ENCODE data around the gene TBC1D22A. TPM values are rescaled to one million over a fixed set of nuclear protein-coding genes. Genes with fewer than 3 reads are reported as not detected.

Gene TBC1D22A
- polyA plus RNA-seq, 4 donors = 17.7 to 26.4 (median 21.0) TPM

DNA sequence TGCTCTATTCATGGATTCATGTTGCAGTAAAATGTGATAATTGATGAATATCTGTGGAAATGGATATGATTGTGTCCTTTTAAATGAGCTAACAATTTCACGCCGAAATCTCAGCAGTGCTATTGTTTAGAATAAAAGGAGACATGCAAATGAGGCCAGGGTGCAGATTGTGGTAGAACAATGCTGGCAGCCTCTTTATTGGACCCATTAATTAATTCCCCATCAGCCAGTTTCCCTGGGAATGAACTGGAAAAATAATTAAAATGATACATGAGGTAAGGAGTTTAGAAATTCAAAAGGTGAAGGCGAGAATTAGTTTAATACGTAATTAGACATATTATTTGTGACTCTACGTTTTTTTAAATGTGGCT, 306.2 kb downstream of the TBC1D22A start:
- no peaks in the 10 kb centered on the region for H3K4me1 ChIP-seq (ENCODE audit: control insufficient read depth in 3 of 3, insufficient read depth in 2 of 3, low read depth in 1 of 3, low read length in 2 of 3)
- no peak for DNase-seq
- FAIRE-seq = no peak
- H3K27me3 ChIP-seq (ENCODE audit: control insufficient read depth in 3 of 3, insufficient read depth in 3 of 3, low read length in 3 of 3) = no peaks in the 10 kb centered on the region
- H3K9me3 ChIP-seq (ENCODE audit: control insufficient read depth in 2 of 2, insufficient read depth in 1 of 2, low read depth in 1 of 2, low read length in 1 of 2) = no peaks in the 10 kb centered on the region
- H3K27ac ChIP-seq (ENCODE audit: low read depth in 1 of 3, low read length in 2 of 3) = no peak overlapping the region
- 93 to 99% (median 98%) methylated on average over 5 of the region's 5 CpGs for WGBS, 3 donors
- H3K36me3 ChIP-seq (ENCODE audit: control insufficient read depth in 3 of 3, insufficient read depth in 2 of 3, low read depth in 1 of 3, low read length in 3 of 3) = peaks cover 0 to 5% (median 0%) of the 10 kb centered on the region in 3 donors
- H3K4me3 ChIP-seq (ENCODE audit: low read depth in 1 of 3, low read length in 3 of 3) = no peak overlapping the region

DNA sequence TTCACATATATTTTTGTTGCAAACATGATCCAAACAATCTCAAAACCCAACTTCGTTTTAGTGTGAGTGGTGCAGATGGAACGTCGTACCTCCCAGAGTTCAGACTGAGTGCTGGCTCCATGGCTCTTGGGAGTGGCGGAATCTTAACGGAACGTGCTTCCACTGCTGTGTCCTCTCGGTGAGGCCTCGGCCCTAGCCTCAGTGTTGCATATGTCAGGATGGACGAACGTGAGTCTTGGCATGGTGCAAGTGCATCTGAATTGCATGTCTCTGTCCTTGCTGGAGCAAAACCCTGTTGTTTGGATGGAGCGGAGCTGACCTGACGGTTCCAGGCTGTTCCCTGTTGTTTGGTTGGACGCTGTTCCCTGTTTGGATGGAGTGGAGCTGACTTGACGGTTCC, 306.8 kb downstream of the TBC1D22A start:
- no peak for FAIRE-seq
- 91 to 97% (median 97%) methylated on average over 14 of the region's 14 CpGs for WGBS, 3 donors

DNA sequence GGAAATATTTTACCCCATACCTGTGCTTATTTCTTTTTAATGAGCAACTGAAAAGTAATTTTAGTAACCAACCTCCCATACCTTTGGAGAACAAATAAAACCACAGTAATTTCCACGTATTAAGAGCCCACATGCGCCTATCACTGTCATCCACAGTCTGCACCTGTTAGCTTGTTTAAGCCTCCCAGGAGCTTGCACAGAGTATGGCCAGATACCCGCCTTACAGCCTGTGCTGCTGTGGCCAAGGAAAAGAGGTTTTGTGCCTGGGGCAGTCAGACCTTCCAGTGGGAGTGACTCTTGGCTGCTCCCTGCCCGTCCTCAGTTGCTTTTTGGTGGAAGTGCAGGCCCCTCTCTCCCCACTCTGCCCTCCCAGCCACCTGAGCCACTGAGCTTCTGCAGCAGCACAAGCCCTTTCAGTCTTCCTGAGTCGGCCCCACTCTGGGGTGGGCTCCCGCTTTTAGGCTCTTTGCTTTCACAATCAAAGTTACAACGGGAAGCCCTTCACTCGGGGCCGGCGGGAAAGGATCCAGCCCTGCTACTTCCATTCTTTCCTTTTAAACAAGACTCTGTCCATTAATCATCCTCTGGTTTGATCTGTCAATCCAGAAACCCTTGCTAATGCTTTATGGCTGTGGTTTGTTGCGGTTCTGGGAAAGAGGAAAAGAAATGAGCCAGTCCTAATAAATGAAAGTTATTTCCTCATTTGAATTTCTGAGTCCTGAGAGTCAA, 308.8 kb downstream of the TBC1D22A start:
- Histone ChIP-seq H3K36me3 (ENCODE audit: control insufficient read depth in 3 of 3, insufficient read depth in 2 of 3, low read depth in 1 of 3, low read length in 3 of 3) (peaks cover 0 to 8% (median 3%) of the 10 kb centered on the region in 3 donors), H3K27ac (ENCODE audit: low read depth in 1 of 3, low read length in 2 of 3) (no peak overlapping the region), H3K9me3 (ENCODE audit: control insufficient read depth in 2 of 2, insufficient read depth in 1 of 2, low read depth in 1 of 2, low read length in 1 of 2) (peaks cover 0 to 8% of the 10 kb centered on the region in 2 donors), H3K4me1 (ENCODE audit: control insufficient read depth in 3 of 3, insufficient read depth in 2 of 3, low read depth in 1 of 3, low read length in 2 of 3) (no peaks in the 10 kb centered on the region), H3K27me3 (ENCODE audit: control insufficient read depth in 3 of 3, insufficient read depth in 3 of 3, low read length in 3 of 3) (no peaks in the 10 kb centered on the region), H3K4me3 (ENCODE audit: low read depth in 1 of 3, low read length in 3 of 3) (no peak overlapping the region)
- FAIRE-seq (no peak), DNase-seq (no peak)
- WGBS, 3 donors = 69 to 86% (median 79%) methylated on average over 11 of the region's 11 CpGs

More for the DNA sequence above, 306.8 kb downstream of the TBC1D22A start:
- Histone ChIP-seq H3K36me3 (ENCODE audit: control insufficient read depth in 3 of 3, insufficient read depth in 2 of 3, low read depth in 1 of 3, low read length in 3 of 3) (peaks cover 0 to 8% (median 0%) of the 10 kb centered on the region in 3 donors), H3K9me3 (ENCODE audit: control insufficient read depth in 2 of 2, insufficient read depth in 1 of 2, low read depth in 1 of 2, low read length in 1 of 2) (peaks cover 0 to 2% of the 10 kb centered on the region in 2 donors), H3K4me3 (ENCODE audit: low read depth in 1 of 3, low read length in 3 of 3) (no peak overlapping the region), H3K27me3 (ENCODE audit: control insufficient read depth in 3 of 3, insufficient read depth in 3 of 3, low read length in 3 of 3) (no peaks in the 10 kb centered on the region), H3K4me1 (ENCODE audit: control insufficient read depth in 3 of 3, insufficient read depth in 2 of 3, low read depth in 1 of 3, low read length in 2 of 3) (no peaks in the 10 kb centered on the region), H3K27ac (ENCODE audit: low read depth in 1 of 3, low read length in 2 of 3) (no peak overlapping the region)
- no peak for DNase-seq

DNA sequence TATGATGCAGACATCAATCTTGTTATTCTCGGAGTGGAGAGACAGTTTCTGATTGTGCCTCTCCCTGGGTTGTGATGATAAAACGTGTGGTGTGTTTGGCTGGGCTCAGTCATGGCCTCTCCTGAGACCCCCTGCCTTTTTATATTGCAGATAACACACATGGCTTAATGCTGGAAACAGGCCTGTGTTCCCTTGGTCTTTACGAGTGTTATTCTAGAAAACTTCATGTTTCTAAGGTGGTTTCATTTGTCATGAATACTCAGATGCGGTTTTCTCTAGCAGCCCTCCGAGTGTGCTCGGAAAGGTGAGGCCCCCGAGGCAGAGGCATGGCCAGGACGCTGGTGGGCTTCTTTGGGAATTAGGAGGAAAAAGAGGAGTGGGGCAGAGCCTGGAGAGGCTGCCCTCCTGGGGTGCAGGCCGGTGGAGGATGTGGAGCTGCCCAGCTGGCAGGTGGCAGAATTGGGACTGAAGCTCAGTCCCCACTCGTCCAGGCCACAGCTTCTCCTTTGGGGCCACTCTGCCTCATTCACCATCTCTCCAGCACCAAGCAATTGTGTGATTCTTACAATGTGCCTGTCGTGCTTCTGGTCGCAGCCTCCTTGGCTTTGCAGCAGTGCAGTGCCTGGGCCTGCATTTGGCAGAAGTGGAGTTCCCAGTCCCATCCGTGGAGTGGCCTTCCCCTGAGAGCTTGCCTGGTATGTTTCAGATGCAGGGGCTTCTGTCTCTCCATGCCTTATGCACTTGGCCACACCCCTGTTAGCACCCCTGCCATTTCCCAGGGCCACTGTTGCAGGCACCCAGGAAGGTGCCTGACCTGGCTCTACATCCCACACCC, 309.6 kb downstream of the TBC1D22A start:
- H3K36me3 ChIP-seq (ENCODE audit: control insufficient read depth in 3 of 3, insufficient read depth in 2 of 3, low read depth in 1 of 3, low read length in 3 of 3) = peaks cover 0 to 8% (median 3%) of the 10 kb centered on the region in 3 donors
- H3K27me3 ChIP-seq (ENCODE audit: control insufficient read depth in 3 of 3, insufficient read depth in 3 of 3, low read length in 3 of 3) = no peaks in the 10 kb centered on the region
- no peak overlapping the region for H3K4me3 ChIP-seq (ENCODE audit: low read depth in 1 of 3, low read length in 3 of 3)
- H3K9me3 ChIP-seq (ENCODE audit: control insufficient read depth in 2 of 2, insufficient read depth in 1 of 2, low read depth in 1 of 2, low read length in 1 of 2) = peaks cover 0 to 8% of the 10 kb centered on the region in 2 donors
- no peak for FAIRE-seq
- no peak for DNase-seq
- no peaks in the 10 kb centered on the region for H3K4me1 ChIP-seq (ENCODE audit: control insufficient read depth in 3 of 3, insufficient read depth in 2 of 3, low read depth in 1 of 3, low read length in 2 of 3)
- 81 to 89% (median 86%) methylated on average over 13 of the region's 13 CpGs for WGBS, 3 donors
- no peak overlapping the region for H3K27ac ChIP-seq (ENCODE audit: low read depth in 1 of 3, low read length in 2 of 3)

DNA sequence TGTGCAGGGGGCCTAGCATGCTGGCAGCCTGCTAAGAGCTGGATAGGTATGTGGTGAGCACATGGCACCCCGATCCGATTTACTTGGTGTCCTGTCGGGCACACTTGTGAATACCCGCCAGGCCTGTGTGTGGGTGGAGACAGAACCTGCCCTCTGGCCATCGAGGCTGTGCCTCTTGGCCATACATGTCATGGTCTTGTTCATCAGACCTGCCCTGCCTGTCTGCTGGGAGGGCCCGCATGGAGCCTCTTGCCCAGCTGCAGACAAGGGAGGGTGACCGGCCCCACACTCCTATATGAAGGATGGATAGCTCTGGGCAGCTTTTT, 310.2 kb downstream of the TBC1D22A start:
- FAIRE-seq = no peak

DNA sequence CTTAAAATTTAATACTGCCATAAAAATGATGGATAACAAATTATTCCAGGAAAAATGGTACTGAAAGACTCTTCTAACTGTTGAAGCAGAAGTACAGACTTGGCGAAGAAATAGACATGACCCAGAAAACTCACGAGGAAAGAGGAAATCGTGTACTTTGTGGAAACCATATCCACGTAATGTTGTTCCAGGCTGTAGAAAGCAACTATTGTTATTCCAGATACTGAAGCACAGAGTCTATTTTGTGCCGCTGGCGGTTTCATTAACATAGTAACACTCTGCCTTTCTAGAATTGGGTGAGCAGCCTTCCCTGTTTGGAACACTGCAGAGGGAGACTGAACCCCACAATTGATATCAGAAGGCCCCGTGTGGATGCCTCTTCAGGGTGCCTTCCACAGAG, 310.6 kb downstream of the TBC1D22A start:
- Histone ChIP-seq H3K27ac (ENCODE audit: low read depth in 1 of 3, low read length in 2 of 3) (no peak overlapping the region), H3K36me3 (ENCODE audit: control insufficient read depth in 3 of 3, insufficient read depth in 2 of 3, low read depth in 1 of 3, low read length in 3 of 3) (peaks cover 0 to 8% (median 3%) of the 10 kb centered on the region in 3 donors), H3K4me3 (ENCODE audit: low read depth in 1 of 3, low read length in 3 of 3) (no peak overlapping the region), H3K9me3 (ENCODE audit: control insufficient read depth in 2 of 2, insufficient read depth in 1 of 2, low read depth in 1 of 2, low read length in 1 of 2) (peaks cover 0 to 13% of the 10 kb centered on the region in 2 donors), H3K27me3 (ENCODE audit: control insufficient read depth in 3 of 3, insufficient read depth in 3 of 3, low read length in 3 of 3) (no peaks in the 10 kb centered on the region), H3K4me1 (ENCODE audit: control insufficient read depth in 3 of 3, insufficient read depth in 2 of 3, low read depth in 1 of 3, low read length in 2 of 3) (no peaks in the 10 kb centered on the region)
- WGBS, 3 donors = 92 to 97% (median 93%) methylated on average over 7 of the region's 7 CpGs
- FAIRE-seq (no peak), DNase-seq (no peak)

More for the DNA sequence above, 310.2 kb downstream of the TBC1D22A start:
- no peak overlapping the region for H3K27ac ChIP-seq (ENCODE audit: low read depth in 1 of 3, low read length in 2 of 3)
- WGBS, 3 donors = 92 to 97% (median 96%) methylated on average over 7 of the region's 7 CpGs
- H3K36me3 ChIP-seq (ENCODE audit: control insufficient read depth in 3 of 3, insufficient read depth in 2 of 3, low read depth in 1 of 3, low read length in 3 of 3) = peaks cover 0 to 8% (median 3%) of the 10 kb centered on the region in 3 donors
- no peak overlapping the region for H3K4me3 ChIP-seq (ENCODE audit: low read depth in 1 of 3, low read length in 3 of 3)
- H3K27me3 ChIP-seq (ENCODE audit: control insufficient read depth in 3 of 3, insufficient read depth in 3 of 3, low read length in 3 of 3) = no peaks in the 10 kb centered on the region
- DNase-seq = no peak
- no peaks in the 10 kb centered on the region for H3K4me1 ChIP-seq (ENCODE audit: control insufficient read depth in 3 of 3, insufficient read depth in 2 of 3, low read depth in 1 of 3, low read length in 2 of 3)
- peaks cover 0 to 13% of the 10 kb centered on the region in 2 donors for H3K9me3 ChIP-seq (ENCODE audit: control insufficient read depth in 2 of 2, insufficient read depth in 1 of 2, low read depth in 1 of 2, low read length in 1 of 2)

DNA sequence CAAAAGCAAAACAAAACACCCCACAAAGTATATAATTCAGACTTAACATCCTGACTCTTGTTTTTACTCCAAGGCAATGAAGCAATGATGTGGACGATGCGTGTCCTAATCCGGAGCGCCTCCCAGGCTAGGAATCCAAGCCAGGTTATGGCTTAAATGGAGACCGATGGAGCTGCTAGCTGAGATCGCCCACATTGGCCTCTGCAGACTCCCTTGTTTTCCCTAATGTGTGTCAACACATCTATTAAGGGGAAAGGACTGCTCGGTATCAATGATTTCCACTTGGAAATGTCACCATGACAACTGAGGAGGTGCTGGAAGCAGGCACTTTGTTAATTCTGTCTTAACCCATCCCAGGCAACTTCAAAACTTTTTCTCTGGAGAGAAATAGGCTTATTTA, 311.7 kb downstream of the TBC1D22A start:
- Histone ChIP-seq H3K36me3 (ENCODE audit: control insufficient read depth in 3 of 3, insufficient read depth in 2 of 3, low read depth in 1 of 3, low read length in 3 of 3) (peaks cover 0 to 8% (median 3%) of the 10 kb centered on the region in 3 donors), H3K4me3 (ENCODE audit: low read depth in 1 of 3, low read length in 3 of 3) (no peak overlapping the region), H3K9me3 (ENCODE audit: control insufficient read depth in 2 of 2, insufficient read depth in 1 of 2, low read depth in 1 of 2, low read length in 1 of 2) (peaks cover 0 to 20% of the 10 kb centered on the region in 2 donors), H3K4me1 (ENCODE audit: control insufficient read depth in 3 of 3, insufficient read depth in 2 of 3, low read depth in 1 of 3, low read length in 2 of 3) (no peaks in the 10 kb centered on the region), H3K27ac (ENCODE audit: low read depth in 1 of 3, low read length in 2 of 3) (no peak overlapping the region), H3K27me3 (ENCODE audit: control insufficient read depth in 3 of 3, insufficient read depth in 3 of 3, low read length in 3 of 3) (no peaks in the 10 kb centered on the region)
- DNase-seq = no peak
- WGBS, 3 donors = 98 to 99% (median 98%) methylated on average over 7 of the region's 7 CpGs
- no peak for FAIRE-seq

DNA sequence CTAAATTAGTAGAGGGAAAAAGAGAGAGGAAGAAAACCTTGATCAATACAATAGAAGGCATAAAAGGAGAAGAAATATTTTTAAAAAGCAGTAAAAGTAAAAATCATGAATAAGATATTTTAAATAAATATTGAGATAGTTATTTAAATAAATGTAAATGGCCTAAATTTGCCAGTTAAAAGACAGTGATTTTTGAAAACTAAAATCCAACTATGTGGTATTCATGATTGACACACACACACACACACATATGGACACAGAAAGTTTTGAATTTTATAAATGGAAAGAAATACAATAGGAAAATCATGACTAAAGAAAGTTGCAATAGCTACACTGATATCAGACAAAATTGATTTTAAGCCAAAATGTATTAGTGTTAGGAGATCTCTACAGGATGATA, 313.1 kb downstream of the TBC1D22A start:
- H3K9me3 ChIP-seq (ENCODE audit: control insufficient read depth in 2 of 2, insufficient read depth in 1 of 2, low read depth in 1 of 2, low read length in 1 of 2) = peaks cover 0 to 20% of the 10 kb centered on the region in 2 donors
- peaks cover 0 to 8% (median 3%) of the 10 kb centered on the region in 3 donors for H3K36me3 ChIP-seq (ENCODE audit: control insufficient read depth in 3 of 3, insufficient read depth in 2 of 3, low read depth in 1 of 3, low read length in 3 of 3)
- H3K4me1 ChIP-seq (ENCODE audit: control insufficient read depth in 3 of 3, insufficient read depth in 2 of 3, low read depth in 1 of 3, low read length in 2 of 3) = no peaks in the 10 kb centered on the region
- FAIRE-seq (no peak), DNase-seq (no peak)
- no peaks in the 10 kb centered on the region for H3K27me3 ChIP-seq (ENCODE audit: control insufficient read depth in 3 of 3, insufficient read depth in 3 of 3, low read length in 3 of 3)
- no peak overlapping the region for H3K27ac ChIP-seq (ENCODE audit: low read depth in 1 of 3, low read length in 2 of 3)
- H3K4me3 ChIP-seq (ENCODE audit: low read depth in 1 of 3, low read length in 3 of 3) = no peak overlapping the region
